ENCODE data around the gene DRD3.

Gene DRD3

DNA sequence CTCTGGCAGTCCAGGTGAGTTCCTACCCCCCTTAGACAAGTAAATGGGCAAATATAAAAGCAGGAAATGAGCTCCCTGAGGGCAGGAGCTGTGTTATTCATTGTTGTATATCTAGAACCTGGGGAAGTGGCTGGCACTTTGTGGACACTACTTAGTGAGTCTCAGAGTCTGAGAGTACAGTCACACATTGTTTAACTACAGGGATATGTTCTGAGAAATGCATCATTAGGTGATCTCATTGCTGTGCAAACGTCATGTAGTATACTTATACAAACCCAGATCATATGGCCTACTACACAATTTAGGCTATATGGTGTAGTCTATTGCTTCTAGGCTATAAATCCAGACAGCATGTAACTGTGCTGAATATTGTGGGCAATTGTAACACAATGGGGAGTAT, 52.4 kb downstream of the DRD3 start:
- TF ChIP-seq POLR2AphosphoS5 (IDR thresholded peaks at IDR 0.05; ENCODE audit: borderline replicate concordance, low read depth, low read length): no peak
- Histone ChIP-seq H3K27ac (no peak overlapping the region), H3K9ac (ENCODE audit: insufficient read length) (no peak overlapping the region), H3K9me3 (ENCODE audit: low read depth, low read length) (no peaks in the 10 kb centered on the region), H3K4me3 (no peak overlapping the region), H3K36me3 (ENCODE audit: insufficient read depth, low read length) (no peaks in the 10 kb centered on the region)
- no peak for DNase-seq (ENCODE audit: low read depth, low spot score)

DNA sequence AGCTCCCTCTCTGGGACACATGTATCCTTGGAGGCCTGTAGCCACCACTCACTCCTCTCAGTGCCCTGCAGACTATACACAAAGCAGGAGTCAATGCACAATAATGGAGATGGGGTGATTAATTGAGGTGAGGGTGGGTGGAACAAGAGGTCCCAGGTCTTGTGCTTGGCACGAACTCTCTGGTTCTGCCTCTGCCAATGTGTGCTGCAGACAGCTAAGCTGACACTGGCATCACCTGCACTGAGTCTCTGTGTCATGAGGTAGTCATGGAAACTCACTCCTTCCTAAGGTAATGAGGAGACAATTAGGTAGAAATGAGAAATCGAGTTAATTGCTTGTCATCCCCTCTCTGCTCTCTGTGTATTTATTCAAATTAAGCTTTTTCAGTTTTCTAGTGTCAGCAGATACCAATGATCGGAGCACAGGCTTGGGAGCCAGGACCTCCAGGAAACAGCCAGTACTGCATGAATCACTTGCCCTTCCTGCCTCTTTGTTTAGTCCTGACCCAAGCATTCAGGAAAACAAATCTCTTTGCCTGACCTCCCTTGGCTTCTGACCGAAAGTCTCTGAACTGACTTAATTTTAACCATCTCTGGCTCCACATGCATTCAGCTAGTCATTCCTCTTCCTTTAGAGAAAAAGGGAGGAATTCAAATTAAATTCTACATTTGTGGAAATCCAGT, 56.7 kb downstream of the DRD3 start:
- Histone ChIP-seq H3K36me3 (ENCODE audit: insufficient read depth, low read length) (no peaks in the 10 kb centered on the region), H3K9me3 (ENCODE audit: low read depth, low read length) (no peaks in the 10 kb centered on the region), H3K9ac (ENCODE audit: insufficient read length) (no peak overlapping the region), H3K27ac (no peak overlapping the region), H3K4me3 (no peak overlapping the region)
- no peak for DNase-seq (ENCODE audit: low read depth, low spot score)
- no peak for TF ChIP-seq EZH2 (IDR thresholded peaks at IDR 0.05)
- no peak for TF ChIP-seq POLR2AphosphoS5 (IDR thresholded peaks at IDR 0.05; ENCODE audit: borderline replicate concordance, low read depth, low read length)
- no peak for TF ChIP-seq FOXP2 (optimal IDR thresholded peaks at IDR 0.05; ENCODE audit: control extremely low read depth, extremely low read length, insufficient read depth)

DNA sequence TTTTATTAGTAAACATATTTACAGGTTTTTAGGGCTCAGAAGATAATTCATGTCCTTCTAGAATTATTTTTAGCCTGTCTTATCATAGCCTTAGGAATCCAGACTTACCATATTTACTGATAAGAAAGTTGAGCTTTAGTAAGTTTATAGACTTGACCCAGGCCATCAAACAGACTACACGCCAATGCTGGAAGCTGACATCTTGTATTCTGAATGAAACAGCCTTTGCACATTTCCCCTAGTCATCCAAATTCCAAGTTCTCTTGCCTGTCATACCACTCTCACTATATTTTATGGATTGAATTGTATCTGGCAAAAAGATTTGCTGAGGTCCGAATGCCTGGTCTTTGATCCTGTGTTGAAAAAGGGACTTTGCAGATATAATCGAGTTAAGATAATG, 58.6 kb downstream of the DRD3 start:
- no peak overlapping the region for H3K4me3 ChIP-seq
- no peaks in the 10 kb centered on the region for H3K9me3 ChIP-seq (ENCODE audit: low read depth, low read length)
- no peak overlapping the region for H3K9ac ChIP-seq (ENCODE audit: insufficient read length)
- TF ChIP-seq EZH2 (IDR thresholded peaks at IDR 0.05) (no peak), FOXP2 (optimal IDR thresholded peaks at IDR 0.05; ENCODE audit: control extremely low read depth, extremely low read length, insufficient read depth) (no peak), POLR2AphosphoS5 (IDR thresholded peaks at IDR 0.05; ENCODE audit: borderline replicate concordance, low read depth, low read length) (no peak)
- no peak overlapping the region for H3K27ac ChIP-seq
- no peak for DNase-seq (ENCODE audit: low read depth, low spot score)
- H3K36me3 ChIP-seq (ENCODE audit: insufficient read depth, low read length): no peaks in the 10 kb centered on the region

DNA sequence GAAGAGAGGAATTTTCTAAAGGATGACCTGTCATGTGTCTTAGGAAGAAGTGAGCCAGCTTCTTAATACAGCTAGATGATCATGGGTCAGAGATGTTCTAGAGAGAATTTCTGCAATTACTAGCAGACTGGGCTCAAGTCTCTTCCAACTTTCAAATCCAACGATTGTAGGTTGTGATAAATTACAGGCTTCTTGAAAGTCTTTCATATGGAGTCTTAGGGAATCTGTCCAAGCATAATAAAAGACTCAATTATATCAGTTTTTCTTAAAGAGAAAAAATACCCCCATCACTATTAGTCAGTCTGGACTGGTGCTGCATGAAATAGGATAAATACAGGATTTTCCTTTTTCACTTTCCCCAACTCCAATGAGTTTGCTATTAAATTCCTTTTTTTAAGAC, 59.1 kb downstream of the DRD3 start:
- no peak overlapping the region for H3K4me3 ChIP-seq
- H3K9ac ChIP-seq (ENCODE audit: insufficient read length): no peak overlapping the region
- TF ChIP-seq EZH2 (IDR thresholded peaks at IDR 0.05): no peak
- no peak for TF ChIP-seq FOXP2 (optimal IDR thresholded peaks at IDR 0.05; ENCODE audit: control extremely low read depth, extremely low read length, insufficient read depth)
- no peak for TF ChIP-seq POLR2AphosphoS5 (IDR thresholded peaks at IDR 0.05; ENCODE audit: borderline replicate concordance, low read depth, low read length)
- no peaks in the 10 kb centered on the region for H3K9me3 ChIP-seq (ENCODE audit: low read depth, low read length)
- no peak overlapping the region for H3K27ac ChIP-seq
- DNase-seq (ENCODE audit: low read depth, low spot score): no peak
- no peaks in the 10 kb centered on the region for H3K36me3 ChIP-seq (ENCODE audit: insufficient read depth, low read length)

DNA sequence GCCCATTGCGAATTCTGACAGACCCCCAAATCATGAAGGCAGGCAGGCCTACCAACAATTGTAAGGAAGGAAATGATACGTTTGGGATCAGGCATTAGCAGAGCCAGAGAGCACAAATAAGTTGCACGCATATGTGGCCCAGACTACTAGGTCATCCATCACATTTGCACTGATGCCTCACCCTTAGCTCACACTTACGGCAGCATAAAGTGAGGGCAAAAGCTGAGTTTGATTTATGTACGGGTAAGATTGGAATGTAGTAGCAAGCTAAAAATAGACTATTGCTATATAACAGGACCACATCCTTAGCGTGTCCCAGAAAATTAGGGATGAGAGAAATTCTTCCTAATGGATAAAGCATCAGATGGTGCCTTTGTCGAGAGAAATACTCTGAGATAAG, 63.7 kb downstream of the DRD3 start:
- H3K9me3 ChIP-seq (ENCODE audit: low read depth, low read length): no peaks in the 10 kb centered on the region
- no peaks in the 10 kb centered on the region for H3K36me3 ChIP-seq (ENCODE audit: insufficient read depth, low read length)
- no peak for DNase-seq (ENCODE audit: low read depth, low spot score)
- H3K4me3 ChIP-seq: no peak overlapping the region
- H3K27ac ChIP-seq: no peak overlapping the region
- H3K9ac ChIP-seq (ENCODE audit: insufficient read length): no peak overlapping the region
- TF ChIP-seq POLR2AphosphoS5 (IDR thresholded peaks at IDR 0.05; ENCODE audit: borderline replicate concordance, low read depth, low read length) (no peak), EZH2 (IDR thresholded peaks at IDR 0.05) (no peak), FOXP2 (optimal IDR thresholded peaks at IDR 0.05; ENCODE audit: control extremely low read depth, extremely low read length, insufficient read depth) (no peak)

DNA sequence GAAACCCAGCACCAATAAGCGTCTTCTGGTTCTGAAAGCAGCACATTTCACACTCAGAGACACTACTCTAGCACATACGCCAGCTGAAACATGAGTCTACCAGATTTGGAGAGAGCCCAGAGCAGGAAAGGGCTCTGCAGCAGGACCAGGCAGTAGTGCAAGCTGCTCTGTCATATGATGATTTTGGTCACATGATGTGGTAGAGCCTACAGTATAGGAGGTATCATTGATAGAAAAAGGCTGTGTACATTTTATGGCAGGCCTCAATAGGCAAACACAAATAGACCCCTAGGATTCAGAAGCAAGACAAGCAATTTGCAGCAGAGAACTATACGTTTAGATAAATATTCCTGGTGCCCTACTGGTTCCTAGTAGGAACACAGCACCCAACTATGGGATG, 64.1 kb downstream of the DRD3 start:
- Histone ChIP-seq H3K36me3 (ENCODE audit: insufficient read depth, low read length) (no peaks in the 10 kb centered on the region), H3K9ac (ENCODE audit: insufficient read length) (no peak overlapping the region), H3K9me3 (ENCODE audit: low read depth, low read length) (no peaks in the 10 kb centered on the region), H3K27ac (no peak overlapping the region), H3K4me3 (no peak overlapping the region)
- DNase-seq (ENCODE audit: low read depth, low spot score): no peak
- no peak for TF ChIP-seq FOXP2 (optimal IDR thresholded peaks at IDR 0.05; ENCODE audit: control extremely low read depth, extremely low read length, insufficient read depth)
- no peak for TF ChIP-seq POLR2AphosphoS5 (IDR thresholded peaks at IDR 0.05; ENCODE audit: borderline replicate concordance, low read depth, low read length)
- no peak for TF ChIP-seq EZH2 (IDR thresholded peaks at IDR 0.05)

DNA sequence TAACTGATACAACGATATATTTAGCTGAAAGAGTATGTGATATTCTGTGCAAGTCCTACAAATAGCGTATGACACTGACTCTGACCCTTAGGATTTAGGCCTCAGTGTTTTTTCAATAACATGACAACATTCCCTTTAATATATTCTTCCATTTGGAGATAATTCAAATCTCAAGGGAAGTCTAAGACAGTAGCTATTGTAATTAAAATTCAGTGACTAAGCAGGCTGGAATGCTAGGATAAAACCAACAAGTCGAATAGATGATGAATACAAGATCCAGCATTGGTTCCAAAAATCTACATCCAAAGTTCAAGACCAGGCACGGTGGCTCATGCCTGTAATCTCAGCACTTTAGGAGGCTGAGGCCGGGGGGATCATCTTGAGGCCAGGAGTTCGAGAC, 66.2 kb downstream of the DRD3 start:
- no peak overlapping the region for H3K4me3 ChIP-seq
- no peak for DNase-seq (ENCODE audit: low read depth, low spot score)

DNA sequence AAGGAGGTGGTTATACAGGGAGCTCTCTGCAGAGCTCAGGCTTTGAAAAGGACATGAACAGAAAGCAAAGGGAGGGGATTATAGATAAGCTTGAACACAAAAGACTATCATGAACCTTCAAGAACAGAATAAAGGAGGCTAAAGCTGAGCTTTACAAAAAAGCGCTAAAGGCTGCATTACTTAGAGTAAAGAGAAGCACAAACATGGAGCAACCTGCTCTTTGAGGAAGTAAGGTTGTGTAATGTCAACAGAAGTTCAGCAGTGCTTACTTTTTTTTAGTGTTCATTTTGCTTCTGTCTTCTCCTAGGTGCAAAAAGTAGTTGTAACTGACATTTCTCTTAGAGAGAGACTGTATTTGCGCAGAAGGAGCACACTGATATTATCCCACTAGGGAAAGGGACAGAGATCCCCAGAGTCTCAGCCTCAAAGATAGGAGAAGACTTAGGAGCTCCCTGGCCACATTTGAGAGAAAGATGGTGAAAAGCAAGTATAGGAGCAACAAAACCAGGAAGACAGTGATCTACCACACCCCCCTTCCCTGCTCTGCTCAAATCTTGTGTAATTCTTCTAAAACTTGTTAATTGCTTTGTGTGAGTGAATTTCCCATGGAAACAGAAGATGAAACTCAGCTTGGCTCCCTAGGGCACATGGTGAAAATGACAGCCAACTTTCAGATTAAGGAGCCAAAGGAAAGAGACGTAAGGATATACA, 67.6 kb downstream of the DRD3 start:
- no peak for DNase-seq (ENCODE audit: low read depth, low spot score)
- Histone ChIP-seq H3K36me3 (ENCODE audit: insufficient read depth, low read length) (no peaks in the 10 kb centered on the region), H3K27ac (no peak overlapping the region), H3K9me3 (ENCODE audit: low read depth, low read length) (no peaks in the 10 kb centered on the region), H3K9ac (ENCODE audit: insufficient read length) (no peak overlapping the region), H3K4me3 (no peak overlapping the region)
- TF ChIP-seq FOXP2 (optimal IDR thresholded peaks at IDR 0.05; ENCODE audit: control extremely low read depth, extremely low read length, insufficient read depth) (no peak), POLR2AphosphoS5 (IDR thresholded peaks at IDR 0.05; ENCODE audit: borderline replicate concordance, low read depth, low read length) (no peak), EZH2 (IDR thresholded peaks at IDR 0.05) (no peak)

More for the DNA sequence above, 66.2 kb downstream of the DRD3 start:
- H3K36me3 ChIP-seq (ENCODE audit: insufficient read depth, low read length): no peaks in the 10 kb centered on the region
- no peak for TF ChIP-seq POLR2AphosphoS5 (IDR thresholded peaks at IDR 0.05; ENCODE audit: borderline replicate concordance, low read depth, low read length)
- no peak for TF ChIP-seq EZH2 (IDR thresholded peaks at IDR 0.05)
- no peak for TF ChIP-seq FOXP2 (optimal IDR thresholded peaks at IDR 0.05; ENCODE audit: control extremely low read depth, extremely low read length, insufficient read depth)
- no peak overlapping the region for H3K27ac ChIP-seq
- no peaks in the 10 kb centered on the region for H3K9me3 ChIP-seq (ENCODE audit: low read depth, low read length)
- H3K9ac ChIP-seq (ENCODE audit: insufficient read length): no peak overlapping the region
